Liver (tissue), 9 donors: ENCODE results near the gene FPR1. TPM values are rescaled to one million over a fixed set of nuclear protein-coding genes. Genes with fewer than 3 reads are reported as not detected.

ENCODE experiments used
- DNase-seq: peaks from one replicate; pipeline ENCODE4 v3.0.0-alpha.2; 2017; ENCODE audit warnings: low spot score
- H3K27ac ChIP-seq, 2 donors: one replicate each; pipeline ENCODE4 v1.7.0; 2013; ENCODE audit warnings: inconsistent platforms in 2 of 2, low read length in 2 of 2, control low read depth in 1 of 2, low read depth in 1 of 2, mild to moderate bottlenecking in 1 of 2
- H3K27me3 ChIP-seq, 4 donors: one replicate each; pipeline versions ENCODE4 v1.6.1 to v1.7.0; 2013; ENCODE audit warnings: low read length in 3 of 4, inconsistent platforms in 1 of 4, mild to moderate bottlenecking in 1 of 4, moderate library complexity in 1 of 4; ENCODE audit not compliant: control insufficient read depth in 4 of 4, insufficient read depth in 4 of 4
- H3K36me3 ChIP-seq, 4 donors: one replicate each; pipeline versions ENCODE4 v1.6.1 to v1.7.0; 2013; ENCODE audit warnings: low read length in 3 of 4, mild to moderate bottlenecking in 3 of 4, low read depth in 1 of 4, moderate library complexity in 1 of 4; ENCODE audit not compliant: control insufficient read depth in 4 of 4, insufficient read depth in 3 of 4
- H3K4me1 ChIP-seq, 4 donors: one replicate each; pipeline versions ENCODE4 v1.6.1 to v1.7.0; 2013; ENCODE audit warnings: low read length in 3 of 4, mild to moderate bottlenecking in 3 of 4, moderate library complexity in 1 of 4; ENCODE audit not compliant: control insufficient read depth in 4 of 4, insufficient read depth in 4 of 4
- H3K4me3 ChIP-seq, 3 donors: one replicate each; pipeline versions ENCODE4 v1.6.1 to v1.7.0; 2013; ENCODE audit warnings: low read length in 3 of 3, control low read depth in 1 of 3, low read depth in 1 of 3, mild to moderate bottlenecking in 1 of 3
- H3K9ac ChIP-seq, 2 donors: one replicate each; pipeline ENCODE4 v1.7.0; 2013; ENCODE audit warnings: low read length in 2 of 2, mild to moderate bottlenecking in 2 of 2, moderate library complexity in 2 of 2, control low read depth in 1 of 2, low read depth in 1 of 2
- H3K9me3 ChIP-seq, 4 donors: one replicate each; pipeline versions ENCODE4 v1.6.1 to v1.7.0; 2013; ENCODE audit warnings: low read length in 3 of 4; ENCODE audit not compliant: control insufficient read depth in 4 of 4
- EGR1 ChIP-seq, 2 donors: IDR thresholded peaks; 2 replicates each; pipeline ENCODE4 v1.6.1; 2016 to 2018; ENCODE audit warnings: antibody characterized with exemption in 2 of 2, low read depth in 2 of 2
- FOXA1 ChIP-seq: IDR thresholded peaks from 2 replicates; pipeline ENCODE4 v1.6.1; 2016; ENCODE audit warnings: antibody characterized with exemption
- FOXA2 ChIP-seq: IDR thresholded peaks from 2 replicates; pipeline ENCODE4 v1.6.1; 2016; ENCODE audit warnings: antibody characterized with exemption
- GABPA ChIP-seq, 2 donors: IDR thresholded peaks in 1 of 2; conservative IDR thresholded peaks in 1 of 2; 2 replicates each; pipeline ENCODE4 v1.6.1; 2016; ENCODE audit warnings: antibody characterized with exemption in 2 of 2, mild to moderate bottlenecking in 1 of 2, moderate library complexity in 1 of 2
- HNF4G ChIP-seq: IDR thresholded peaks from 2 replicates; pipeline ENCODE4 v1.6.1; 2016; ENCODE audit warnings: antibody characterized with exemption
- JUND ChIP-seq, 2 donors: IDR thresholded peaks; 2 replicates each; pipeline ENCODE4 v1.6.1; 2016; ENCODE audit warnings: antibody characterized with exemption in 2 of 2
- NR2F2 ChIP-seq: IDR thresholded peaks from 2 replicates; pipeline ENCODE4 v1.6.1; 2016; ENCODE audit warnings: antibody characterized with exemption
- RAD21 ChIP-seq, 2 donors: IDR thresholded peaks; 2 replicates each; pipeline ENCODE4 v1.6.1; 2016; ENCODE audit warnings: antibody characterized with exemption in 2 of 2, mild to moderate bottlenecking in 2 of 2
- RXRA ChIP-seq, 2 donors: IDR thresholded peaks; 2 replicates each; pipeline ENCODE4 v1.6.1; 2017 to 2018; ENCODE audit warnings: antibody characterized with exemption in 2 of 2, mild to moderate bottlenecking in 1 of 2
- TAF1 ChIP-seq: conservative IDR thresholded peaks from 2 replicates; pipeline ENCODE4 v1.6.1; 2016; ENCODE audit warnings: antibody characterized with exemption, mild to moderate bottlenecking
- WGBS: extraction: QIAGEN DNeasy Blood & Tissue Kit; methylation state at CpG from one replicate; pipeline ENCODE4 v1.1.7; 2013; 5-methylcytosine and 5-hydroxymethylcytosine counted together
- polyA plus RNA-seq, 2 donors: library from polyadenylated mRNA; stranded (reverse) in 1 of 2; unstranded in 1 of 2; fragments of 200-250 nt in 1 of 2; fragments of >200 nt in 1 of 2; fragmentation: Nextera tagmentation in 1 of 2; extraction: Ambion mirVana in 1 of 2; gene quantifications; one replicate each; pipeline versions ENCODE4 v1.2.1 to v1.2.3, GENCODE V29; 2013 to 2015
- total RNA-seq, 2 donors: library from RNA; depleted of rRNA; stranded (reverse); fragments of >200 nt; gene quantifications; one replicate each; pipeline ENCODE4 v1.2.3, GENCODE V29; 2014
- TF ChIP-seq, protein P1 (sequence below): IDR thresholded peaks from 2 replicates; pipeline ENCODE4 v1.6.1; 2016; ENCODE audit warnings: antibody characterized with exemption
- TF ChIP-seq, protein P2 (sequence below): IDR thresholded peaks from 2 replicates; pipeline ENCODE4 v1.6.1; 2016; ENCODE audit warnings: antibody characterized with exemption
- TF ChIP-seq, protein P3 (sequence below): fragments of 150-350 bp; IDR thresholded peaks from 2 replicates; pipeline ENCODE4 v1.5.1; 2017; ENCODE audit warnings: improper control_type of control experiment, low read depth, low read length; ENCODE audit not compliant: missing input control
- TF ChIP-seq, protein P4 (sequence below): IDR thresholded peaks from 2 replicates; pipeline ENCODE4 v1.6.1; 2016; ENCODE audit warnings: antibody characterized with exemption
- donor health status: healthy.
- donor health status: healthy.
- donor health status: healthy.
- donor health status: healthy.
- donor health status: healthy.

The FPR1 gene
- total and polyA plus RNA-seq, 4 donors: 2.7 to 17.0 (median 8.1) TPM

DNA sequence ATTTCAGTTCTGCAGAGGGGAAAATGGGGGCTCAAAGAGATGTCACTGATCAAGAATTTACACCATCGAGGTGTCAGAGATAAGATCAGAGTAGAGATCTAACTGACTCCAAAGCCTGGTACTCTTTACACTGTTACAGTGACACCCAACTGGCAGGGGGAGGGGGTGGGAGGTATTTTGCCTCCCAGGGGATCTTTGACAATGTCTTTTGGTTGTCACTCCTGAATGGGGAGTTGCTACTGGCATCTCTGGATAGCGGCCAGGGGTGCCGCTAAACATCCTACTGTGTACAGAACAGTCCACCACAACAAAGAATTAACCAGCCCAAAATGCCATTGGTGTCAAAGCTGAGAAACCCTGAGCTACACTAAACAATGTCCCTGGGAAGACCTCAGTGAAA lies 46.4 kb upstream of the FPR1 start:
- Histone ChIP-seq H3K4me1 (peaks cover 0 to 7% (median 1%) of the 10 kb centered on the region in 4 donors), H3K27me3 (no peaks in the 10 kb centered on the region), H3K4me3 (no peak overlapping the region), H3K27ac (peak overlapping the region; percentile 63 to 74), H3K9me3 (peaks cover 0 to 16% (median 5%) of the 10 kb centered on the region in 4 donors), H3K36me3 (no peaks in the 10 kb centered on the region), H3K9ac (no peak overlapping the region)
- no peak for DNase-seq
- TF ChIP-seq JUND (IDR thresholded peaks at IDR 0.05) (no peak), TAF1 (no peak), FOXA1 (no peak), RXRA (IDR thresholded peaks at IDR 0.05) (no peak), NR2F2 (no peak), FOXA2 (no peak), GABPA (IDR thresholded peaks at IDR 0.05 in 1 of 2, conservative IDR thresholded peaks at IDR 0.05 in 1 of 2) (no peak), HNF4G (no peak), RAD21 (IDR thresholded peaks at IDR 0.05) (no peak)
- TF ChIP-seq, protein P1, sequence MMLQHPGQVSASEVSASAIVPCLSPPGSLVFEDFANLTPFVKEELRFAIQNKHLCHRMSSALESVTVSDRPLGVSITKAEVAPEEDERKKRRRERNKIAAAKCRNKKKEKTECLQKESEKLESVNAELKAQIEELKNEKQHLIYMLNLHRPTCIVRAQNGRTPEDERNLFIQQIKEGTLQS: no peak
- TF ChIP-seq, protein P2, sequence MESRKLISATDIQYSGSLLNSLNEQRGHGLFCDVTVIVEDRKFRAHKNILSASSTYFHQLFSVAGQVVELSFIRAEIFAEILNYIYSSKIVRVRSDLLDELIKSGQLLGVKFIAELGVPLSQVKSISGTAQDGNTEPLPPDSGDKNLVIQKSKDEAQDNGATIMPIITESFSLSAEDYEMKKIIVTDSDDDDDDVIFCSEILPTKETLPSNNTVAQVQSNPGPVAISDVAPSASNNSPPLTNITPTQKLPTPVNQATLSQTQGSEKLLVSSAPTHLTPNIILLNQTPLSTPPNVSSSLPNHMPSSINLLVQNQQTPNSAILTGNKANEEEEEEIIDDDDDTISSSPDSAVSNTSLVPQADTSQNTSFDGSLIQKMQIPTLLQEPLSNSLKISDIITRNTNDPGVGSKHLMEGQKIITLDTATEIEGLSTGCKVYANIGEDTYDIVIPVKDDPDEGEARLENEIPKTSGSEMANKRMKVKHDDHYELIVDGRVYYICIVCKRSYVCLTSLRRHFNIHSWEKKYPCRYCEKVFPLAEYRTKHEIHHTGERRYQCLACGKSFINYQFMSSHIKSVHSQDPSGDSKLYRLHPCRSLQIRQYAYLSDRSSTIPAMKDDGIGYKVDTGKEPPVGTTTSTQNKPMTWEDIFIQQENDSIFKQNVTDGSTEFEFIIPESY: no peak
- TF ChIP-seq, protein P3, sequence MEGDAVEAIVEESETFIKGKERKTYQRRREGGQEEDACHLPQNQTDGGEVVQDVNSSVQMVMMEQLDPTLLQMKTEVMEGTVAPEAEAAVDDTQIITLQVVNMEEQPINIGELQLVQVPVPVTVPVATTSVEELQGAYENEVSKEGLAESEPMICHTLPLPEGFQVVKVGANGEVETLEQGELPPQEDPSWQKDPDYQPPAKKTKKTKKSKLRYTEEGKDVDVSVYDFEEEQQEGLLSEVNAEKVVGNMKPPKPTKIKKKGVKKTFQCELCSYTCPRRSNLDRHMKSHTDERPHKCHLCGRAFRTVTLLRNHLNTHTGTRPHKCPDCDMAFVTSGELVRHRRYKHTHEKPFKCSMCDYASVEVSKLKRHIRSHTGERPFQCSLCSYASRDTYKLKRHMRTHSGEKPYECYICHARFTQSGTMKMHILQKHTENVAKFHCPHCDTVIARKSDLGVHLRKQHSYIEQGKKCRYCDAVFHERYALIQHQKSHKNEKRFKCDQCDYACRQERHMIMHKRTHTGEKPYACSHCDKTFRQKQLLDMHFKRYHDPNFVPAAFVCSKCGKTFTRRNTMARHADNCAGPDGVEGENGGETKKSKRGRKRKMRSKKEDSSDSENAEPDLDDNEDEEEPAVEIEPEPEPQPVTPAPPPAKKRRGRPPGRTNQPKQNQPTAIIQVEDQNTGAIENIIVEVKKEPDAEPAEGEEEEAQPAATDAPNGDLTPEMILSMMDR: no peak
- TF ChIP-seq, protein P4, sequence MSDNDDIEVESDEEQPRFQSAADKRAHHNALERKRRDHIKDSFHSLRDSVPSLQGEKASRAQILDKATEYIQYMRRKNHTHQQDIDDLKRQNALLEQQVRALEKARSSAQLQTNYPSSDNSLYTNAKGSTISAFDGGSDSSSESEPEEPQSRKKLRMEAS: no peak
- WGBS: 32% methylated on average over 3 of the region's 3 CpGs

DNA sequence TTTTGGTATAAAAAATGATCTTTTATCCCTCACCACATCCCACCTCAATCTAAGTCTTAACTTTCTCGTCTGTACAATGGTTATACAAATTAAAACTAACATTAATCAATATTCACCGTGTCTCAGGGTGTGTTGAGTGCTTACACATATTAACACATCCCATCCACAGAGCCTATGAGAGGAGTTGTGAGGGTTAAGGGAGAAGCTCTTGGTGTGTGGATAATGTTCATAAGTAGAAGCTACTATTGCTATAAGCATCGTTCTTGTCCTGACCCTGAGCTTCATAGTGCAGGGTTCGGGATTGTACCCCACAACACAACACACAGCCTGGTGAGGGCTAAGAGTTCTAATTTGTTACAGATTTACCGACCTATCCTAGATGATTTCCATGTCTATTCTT lies 45.8 kb upstream of the FPR1 start:
- Histone ChIP-seq H3K27ac (peak overlapping the region in 1 of 2 donors; percentile 52), H3K36me3 (no peaks in the 10 kb centered on the region), H3K4me3 (no peak overlapping the region), H3K9ac (no peak overlapping the region), H3K4me1 (peaks cover 0 to 7% (median 1%) of the 10 kb centered on the region in 4 donors), H3K9me3 (peaks cover 0 to 15% (median 6%) of the 10 kb centered on the region in 4 donors), H3K27me3 (no peaks in the 10 kb centered on the region)
- DNase-seq: no peak
- 66% methylated on average over 5 of the region's 5 CpGs for WGBS
- TF ChIP-seq RXRA (IDR thresholded peaks at IDR 0.05): no peak
- TF ChIP-seq NR2F2: no peak
- TF ChIP-seq FOXA2: no peak
- TF ChIP-seq, protein P2: no peak
- no peak for TF ChIP-seq EGR1 (IDR thresholded peaks at IDR 0.05; ENCODE audit: low read depth in 2 of 2)
- TF ChIP-seq, protein P4: no peak
